Measurements from ENCODE around the gene TOP3B.

TOP3B gene

DNA sequence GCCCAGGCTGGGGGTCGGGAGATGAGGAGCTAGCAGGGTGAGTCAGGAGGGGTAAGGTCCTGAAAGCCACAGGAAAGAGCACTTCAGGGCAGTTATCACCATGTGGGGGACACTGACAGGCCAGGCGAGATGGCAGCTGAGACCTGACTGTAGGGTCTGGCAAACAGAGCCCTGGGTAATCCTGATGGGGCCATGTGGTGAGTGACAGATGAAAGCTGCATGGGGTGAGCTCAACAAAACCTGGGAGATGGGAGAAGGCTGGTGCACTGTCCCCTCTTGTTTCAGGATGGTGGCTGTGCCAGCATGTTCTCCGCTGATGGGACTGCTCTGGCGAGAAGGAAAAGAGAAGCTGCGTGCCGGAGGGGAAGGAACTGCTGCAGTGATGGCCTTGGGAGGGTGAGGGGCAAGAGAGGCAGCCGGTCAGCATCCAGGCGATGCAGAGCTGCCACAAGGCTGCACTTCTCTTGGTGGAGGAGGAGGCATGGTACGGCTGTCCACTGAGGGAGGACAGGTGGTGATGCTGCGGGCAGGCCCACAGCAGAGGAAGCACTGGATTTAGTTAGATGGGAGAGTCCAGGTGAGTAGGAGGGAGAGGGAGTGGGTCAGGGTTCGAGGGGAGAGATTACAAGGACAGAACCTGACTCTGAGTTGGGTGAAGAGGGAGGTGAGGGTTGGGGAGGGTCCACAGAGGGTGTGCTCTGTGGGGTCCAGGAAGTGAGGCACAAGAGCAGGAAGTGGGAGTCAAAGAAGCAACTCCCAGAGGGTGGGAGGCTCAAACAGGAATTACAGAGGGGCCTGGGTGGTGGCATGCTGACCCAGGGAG, 3.8 kb downstream of the TOP3B start:
- no peak for DNase-seq (ENCODE audit: low read depth in 2 of 2)

DNA sequence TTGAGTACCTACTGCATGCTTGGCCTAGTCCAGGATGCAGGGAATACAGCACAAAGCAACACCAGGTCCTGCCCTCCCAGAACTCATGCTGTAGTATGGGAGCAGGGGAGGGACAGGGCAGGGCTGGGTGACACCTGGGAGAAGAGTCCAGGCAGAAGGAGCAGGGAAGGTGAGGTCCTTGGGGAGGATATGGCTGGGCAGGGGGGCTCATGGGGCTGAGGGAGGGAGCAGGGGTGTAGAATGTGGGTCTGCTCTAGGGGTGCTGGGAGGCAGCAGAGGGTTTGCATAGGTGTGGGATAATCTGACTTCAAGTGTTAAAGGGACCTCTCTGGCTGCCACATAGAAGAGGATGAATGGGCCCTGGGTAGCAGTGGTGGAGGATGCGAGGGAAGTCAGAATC, 4.8 kb downstream of the TOP3B start:
- no peak for DNase-seq (ENCODE audit: low read depth in 2 of 2)

DNA sequence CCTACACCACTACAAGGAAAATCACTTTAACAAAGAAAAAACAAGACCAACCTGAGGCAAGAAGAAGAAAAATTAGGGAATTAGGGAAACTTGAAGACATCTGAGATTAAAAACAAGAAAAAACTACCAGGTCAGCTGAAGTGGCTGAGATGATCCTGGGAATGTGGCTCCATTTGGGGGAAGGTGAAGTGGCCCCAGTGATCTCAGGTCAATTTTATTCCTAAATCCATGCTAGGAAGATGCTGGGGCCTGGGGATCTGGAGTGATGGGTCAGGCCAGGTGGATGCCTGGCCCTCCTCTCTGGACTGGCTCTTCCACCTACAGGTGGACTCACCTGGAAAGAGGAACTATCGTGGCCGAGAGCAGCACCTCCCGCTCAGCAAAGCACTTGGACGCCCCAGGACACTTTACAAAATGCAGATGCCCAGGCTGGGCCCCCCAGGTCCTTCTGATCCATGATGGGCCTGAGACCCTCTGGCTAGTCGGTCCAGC, 6.7 kb downstream of the TOP3B start:
- DNase-seq (ENCODE audit: low read depth in 2 of 2): no peak

DNA sequence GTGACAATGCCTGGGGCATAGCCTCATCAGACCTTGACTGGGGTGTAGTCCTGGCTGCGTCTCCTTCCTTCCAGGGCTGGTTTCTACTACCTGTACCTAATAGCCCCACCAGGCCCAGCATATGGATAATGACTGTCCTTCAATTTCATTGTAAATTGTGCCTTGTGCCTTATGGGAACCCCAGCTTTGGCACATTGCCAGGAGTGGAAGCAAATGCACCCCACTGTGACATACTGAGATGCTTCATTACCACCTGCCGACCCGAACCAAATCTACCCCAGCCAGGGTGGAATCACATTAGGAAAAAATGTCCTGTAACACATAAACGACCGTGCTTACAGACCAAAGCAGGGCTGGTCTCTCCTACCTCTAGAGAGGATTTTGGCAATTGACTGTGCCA, 7.3 kb downstream of the TOP3B start:
- no peak for DNase-seq (ENCODE audit: low read depth in 2 of 2)

DNA sequence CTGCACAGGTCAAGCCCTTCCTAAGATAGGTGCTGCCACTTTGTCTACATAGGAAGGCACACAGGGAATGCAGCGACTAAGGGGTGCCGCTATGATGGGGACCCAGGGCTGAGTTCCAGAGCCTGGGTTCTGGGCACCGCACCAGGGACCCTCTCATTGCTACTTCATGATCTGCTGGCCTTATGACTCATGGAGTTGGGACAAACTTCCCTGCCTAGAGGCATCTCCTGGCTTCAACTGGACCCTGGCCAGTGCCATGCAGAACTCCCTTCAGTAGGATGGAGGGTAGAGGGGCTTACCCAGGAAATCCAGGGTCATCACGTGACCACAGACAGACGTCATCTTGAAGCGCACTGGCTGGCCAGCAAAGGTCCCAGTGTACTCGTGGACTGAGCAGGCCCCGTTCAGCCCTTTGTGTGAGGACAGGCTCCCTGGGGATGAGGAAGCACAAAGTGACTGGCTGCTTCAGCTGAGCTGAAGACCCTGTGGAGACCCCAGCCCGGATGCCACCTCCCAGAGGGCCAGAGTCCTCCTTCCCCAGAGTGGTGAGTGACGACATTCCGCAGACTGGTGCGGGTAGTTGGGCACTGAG, 8.4 kb downstream of the TOP3B start:
- no peak for DNase-seq (ENCODE audit: low read depth in 2 of 2)

DNA sequence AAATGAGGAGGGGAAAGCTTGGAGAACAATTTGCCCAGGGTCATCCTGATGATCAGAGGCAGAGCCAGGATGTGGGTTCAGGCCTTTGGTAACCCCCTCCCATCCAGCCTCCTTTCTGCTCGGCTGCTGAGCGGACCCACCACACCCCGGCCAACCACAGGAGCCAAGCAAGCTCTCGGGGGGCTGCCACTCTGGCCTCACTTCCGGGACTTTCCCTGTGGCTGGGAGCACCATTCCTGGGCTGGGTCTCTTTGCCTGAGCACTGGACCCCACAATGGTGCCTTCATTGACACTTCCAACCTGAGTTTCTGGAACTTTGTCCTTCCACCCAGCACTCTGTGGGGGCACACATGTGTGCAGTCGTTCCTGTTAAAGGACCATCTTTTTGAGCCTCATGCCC, 9.8 kb downstream of the TOP3B start:
- no peak for DNase-seq (ENCODE audit: low read depth in 2 of 2)

DNA sequence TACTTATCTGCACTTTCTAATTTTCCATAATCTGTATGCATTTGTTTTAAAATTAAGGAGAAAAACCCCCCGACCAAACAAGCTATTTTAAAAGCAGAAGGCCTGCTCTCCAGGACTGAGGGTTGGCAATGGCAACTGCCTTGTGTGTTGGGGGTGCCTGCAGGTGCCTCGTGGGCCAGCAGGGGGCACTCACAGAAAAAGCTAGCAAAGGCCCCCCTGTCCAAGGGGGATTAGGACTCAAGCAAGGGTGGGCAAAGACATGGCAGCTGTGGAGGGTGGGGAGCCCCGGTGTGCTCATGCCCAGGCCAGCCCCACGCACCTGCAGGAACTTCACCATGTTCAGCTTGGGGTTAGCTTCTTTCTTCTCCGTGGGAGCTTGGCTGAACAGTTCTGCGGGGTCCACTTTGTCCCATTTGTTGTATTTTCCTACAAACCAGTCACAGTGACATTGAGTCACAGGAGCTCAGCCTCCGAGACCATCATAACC, 10.3 kb downstream of the TOP3B start:
- DNase-seq (ENCODE audit: low read depth in 2 of 2): no peak

DNA sequence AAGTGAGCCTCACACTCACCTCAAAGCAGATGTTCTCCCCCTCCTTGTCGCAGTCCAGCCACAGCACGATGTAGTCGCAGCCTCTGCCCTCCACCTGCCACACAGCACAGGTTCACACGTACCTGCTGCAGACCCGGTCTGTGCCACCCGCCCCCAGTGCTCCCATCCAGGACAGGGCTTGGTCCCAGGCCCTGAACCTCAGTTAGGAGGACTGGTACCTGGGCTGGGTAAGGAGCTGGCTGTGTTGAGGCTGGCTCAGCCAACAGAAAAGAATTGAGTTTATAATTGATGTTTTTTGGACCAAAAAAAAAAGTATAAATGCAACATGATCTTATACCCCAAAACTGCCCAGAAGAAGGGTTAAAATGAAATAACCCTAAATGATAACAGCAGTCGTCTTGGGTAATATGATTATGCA, 10.7 kb downstream of the TOP3B start:
- no peak for DNase-seq (ENCODE audit: low read depth in 2 of 2)

DNA sequence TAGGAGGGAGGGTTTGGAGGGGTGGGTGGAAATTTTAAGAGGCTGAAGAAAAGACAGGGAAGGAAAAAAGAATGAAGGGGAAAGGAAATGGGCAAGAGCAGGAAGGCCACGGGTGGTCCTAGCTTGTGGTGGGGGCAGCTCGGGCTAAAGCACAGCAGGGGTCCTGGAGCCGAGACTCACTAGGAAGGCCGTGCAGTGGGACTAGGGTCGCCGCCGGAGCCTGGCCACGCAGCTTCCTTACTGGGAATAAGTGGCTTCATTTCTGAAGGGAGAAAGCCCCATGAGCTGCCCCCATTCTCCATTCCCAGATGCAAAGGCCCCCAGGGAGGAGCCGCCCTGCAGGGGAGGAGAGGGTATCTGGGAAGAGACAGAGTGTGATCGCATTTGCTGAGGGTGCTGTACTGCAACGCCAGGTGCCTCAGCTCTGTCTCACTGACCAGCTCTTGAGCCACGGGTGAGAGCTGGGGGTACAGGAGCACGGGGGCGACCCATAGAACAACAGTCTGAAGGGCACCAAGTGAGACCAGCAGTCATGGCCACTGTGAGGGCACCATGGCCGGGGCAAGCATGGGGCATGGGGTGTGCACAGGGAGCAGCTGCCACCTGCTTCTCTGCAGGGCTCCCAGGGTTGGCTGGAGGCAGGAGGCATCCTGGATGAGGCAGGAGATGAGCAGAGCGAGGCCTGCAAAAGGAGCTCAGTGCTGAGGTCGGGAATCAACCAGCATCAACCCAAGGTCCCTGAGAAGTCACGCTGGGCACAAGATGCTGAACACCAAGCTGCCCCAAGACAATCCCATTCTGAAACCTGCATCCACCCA, 11.6 kb downstream of the TOP3B start:
- no peak for DNase-seq (ENCODE audit: low read depth in 2 of 2)

DNA sequence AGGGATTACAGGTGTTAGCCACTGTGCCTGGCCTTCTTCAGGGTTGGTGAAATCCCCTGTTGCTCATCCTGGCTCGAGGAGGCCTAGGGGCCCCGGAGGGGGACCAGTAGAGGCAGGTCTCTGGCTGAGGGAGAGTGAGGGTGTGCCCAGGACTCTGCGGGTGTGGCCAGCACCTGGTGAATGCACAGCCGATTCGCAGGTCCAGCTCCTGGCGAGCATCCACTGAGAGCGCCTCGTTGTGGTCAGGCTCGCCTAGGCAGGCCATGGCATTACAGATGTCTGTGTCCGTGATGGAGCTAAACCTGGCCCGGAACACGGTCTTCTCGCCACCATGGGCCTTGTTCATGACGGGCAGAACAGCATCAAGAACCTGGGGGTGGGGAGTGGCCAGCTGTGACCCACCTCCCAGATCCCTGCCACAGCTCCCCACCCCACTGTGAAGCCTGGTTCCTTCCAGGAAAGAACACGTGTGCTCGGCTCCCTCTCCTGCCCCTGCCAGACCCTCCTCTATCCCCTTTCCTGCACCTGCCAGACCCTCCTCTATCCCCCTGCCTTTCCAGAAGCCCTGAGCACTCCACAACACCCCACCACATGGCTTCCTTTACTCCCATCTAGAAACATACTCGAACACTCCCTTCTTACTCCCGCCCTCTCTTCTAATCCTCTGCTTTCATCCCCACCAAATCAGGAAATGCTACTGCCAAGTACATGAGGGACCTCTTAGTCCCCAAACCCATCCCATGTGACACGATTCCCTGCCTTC, 12.4 kb downstream of the TOP3B start:
- DNase-seq (ENCODE audit: low read depth in 2 of 2): no peak

DNA sequence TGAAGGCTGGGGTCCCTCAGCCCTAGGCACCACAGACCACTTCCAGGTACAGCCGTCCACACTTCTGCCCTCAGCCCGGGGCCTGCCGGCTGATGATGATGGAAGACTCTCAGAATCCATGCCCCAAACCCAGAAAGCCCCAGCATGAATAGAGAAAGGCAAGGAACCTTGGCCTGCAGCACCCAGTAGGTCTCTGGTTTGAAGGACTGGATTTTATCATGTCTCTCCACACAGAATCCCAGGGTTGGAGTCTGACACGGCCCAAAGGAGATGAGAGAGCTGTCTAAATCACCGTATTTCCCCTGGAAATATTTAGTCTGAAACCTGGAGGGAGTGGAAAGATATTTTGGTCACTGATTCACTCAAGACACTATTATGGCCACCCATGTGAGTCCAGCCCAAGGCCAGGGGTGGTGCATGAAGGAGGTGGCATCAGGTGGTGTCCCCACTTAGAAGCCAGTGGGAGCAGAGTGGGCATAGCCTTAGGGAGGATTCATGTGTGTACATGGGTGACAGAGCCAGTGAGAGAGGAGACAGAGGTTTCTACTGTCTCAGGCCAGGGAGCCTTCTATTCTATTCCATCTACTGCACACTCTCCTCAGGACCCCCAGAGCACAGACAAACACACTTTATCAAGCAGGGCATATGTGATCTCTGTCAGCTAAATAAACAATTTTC, 14.0 kb downstream of the TOP3B start:
- DNase-seq (ENCODE audit: low read depth in 2 of 2): no peak

DNA sequence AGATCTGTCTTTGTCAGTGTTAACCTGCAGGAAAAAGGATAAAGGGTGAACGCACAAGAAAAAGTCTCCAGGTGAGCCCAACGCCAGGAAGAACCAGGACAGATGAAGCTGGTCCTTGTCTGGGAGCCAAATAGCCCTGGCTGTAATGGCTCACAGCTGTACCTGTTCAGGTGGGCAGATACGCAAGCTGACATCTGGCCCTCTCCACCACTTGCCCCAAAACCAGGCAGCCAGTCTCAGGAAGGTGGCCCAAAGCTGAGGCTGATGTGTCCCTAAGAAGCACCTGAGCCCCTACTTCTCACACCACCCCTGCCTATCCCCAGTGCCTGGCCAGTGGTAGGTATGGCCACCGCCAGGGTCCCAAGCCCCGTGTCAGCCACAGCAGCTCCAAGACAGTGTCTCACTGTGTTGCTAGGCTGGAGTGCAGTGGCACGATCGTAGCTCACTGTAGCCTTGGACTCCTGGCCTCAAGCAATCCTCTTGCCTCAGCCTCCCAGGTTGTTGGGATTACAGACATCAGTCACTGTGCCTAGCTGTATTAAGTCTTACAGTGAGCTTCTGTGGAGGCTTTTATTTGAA, 14.8 kb downstream of the TOP3B start:
- no peak for DNase-seq (ENCODE audit: low read depth in 2 of 2)

DNA sequence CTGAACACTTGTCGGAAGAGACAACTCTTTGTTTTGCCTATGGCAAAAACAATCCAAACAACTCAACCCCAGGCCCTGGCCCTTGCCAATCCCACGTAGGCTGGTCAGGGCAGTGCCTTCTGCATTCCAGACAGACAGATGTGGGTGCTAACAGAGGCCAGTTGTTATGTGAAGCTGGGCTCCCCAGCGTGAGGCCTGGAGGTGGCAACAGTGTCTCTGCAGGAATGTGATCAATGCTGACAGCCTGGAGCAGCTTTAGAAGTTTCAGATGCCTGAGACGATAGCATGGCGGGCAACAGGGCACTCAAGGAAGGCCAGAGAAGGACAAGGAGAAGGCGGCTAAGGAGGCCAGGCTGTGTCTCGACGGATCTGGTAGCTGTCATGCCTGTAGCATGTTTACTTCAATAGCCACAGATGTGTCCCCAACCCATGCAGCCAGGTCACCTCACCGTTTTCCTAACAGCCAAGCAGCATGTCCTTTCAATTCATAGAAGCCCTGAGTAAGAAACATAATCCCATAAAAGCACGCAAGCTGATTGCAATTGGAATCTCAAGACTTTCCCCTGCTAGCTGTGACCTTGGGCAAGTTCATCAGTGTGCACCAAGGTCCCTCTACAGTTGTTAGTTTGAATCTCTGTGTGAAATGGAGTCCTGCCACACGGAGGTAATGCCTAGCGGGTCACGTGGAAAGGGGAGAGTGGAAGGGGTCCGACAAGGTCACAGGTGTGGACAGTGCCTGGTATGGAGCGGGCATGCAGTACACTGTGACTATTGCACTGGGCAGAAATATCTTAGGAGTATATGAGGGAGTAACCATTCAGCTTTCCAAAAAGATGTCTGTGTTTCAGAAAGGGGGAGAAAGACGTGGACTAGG, 15.7 kb downstream of the TOP3B start:
- DNase-seq (ENCODE audit: low read depth in 2 of 2): no peak

DNA sequence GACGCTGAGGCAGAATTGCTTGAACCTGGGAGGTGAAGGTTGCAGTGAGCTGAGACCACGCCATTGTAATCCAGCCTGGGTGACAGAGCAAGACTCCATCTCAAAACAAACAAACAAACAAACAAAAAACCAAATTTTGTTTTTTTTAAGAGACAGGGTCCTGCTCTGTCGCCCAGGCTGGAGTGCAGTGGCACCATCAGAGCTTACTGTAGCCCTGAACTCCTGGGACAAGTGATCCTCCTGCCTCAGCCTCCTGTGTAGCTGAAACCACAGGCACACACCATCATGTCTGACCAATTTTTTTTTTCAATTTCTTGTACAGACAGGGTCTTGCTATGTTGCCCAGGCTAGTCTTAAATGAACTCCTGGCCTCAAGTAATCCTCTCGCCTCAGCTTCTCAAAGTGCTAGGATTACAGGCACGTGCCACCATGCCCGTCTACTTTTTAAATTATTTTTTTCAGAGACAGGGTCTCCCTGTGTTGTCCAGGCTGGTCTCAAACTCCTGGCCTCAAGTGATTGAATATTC, 16.8 kb downstream of the TOP3B start:
- no peak for DNase-seq (ENCODE audit: low read depth in 2 of 2)

DNA sequence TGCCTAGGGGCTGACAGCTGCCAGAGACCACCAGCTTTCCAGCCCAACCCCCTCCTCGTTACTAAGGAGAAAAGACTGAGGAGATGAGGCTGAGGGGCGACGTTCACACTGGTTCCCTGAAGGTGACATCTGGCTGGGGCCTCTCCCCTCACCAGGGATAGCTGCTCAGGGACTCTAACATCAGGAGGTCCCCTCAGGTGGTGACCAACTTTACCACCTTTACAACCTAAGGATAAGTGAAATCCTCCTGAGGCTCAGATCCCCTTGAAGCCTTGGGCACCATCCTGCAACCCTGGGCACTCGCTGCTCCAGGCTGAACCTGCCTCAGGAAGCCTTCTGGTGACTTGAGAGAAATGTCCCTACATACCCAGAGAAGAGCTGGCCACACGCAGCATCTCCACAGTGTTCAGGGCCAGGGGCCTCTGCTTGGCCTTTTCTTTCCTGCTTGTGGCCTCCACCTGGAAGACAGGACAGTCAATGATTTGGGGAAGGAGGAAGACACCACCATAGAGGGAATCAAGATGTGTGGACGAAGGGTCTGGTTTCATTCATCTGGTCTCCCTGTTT, 17.6 kb downstream of the TOP3B start:
- DNase-seq (ENCODE audit: low read depth in 2 of 2): no peak

DNA sequence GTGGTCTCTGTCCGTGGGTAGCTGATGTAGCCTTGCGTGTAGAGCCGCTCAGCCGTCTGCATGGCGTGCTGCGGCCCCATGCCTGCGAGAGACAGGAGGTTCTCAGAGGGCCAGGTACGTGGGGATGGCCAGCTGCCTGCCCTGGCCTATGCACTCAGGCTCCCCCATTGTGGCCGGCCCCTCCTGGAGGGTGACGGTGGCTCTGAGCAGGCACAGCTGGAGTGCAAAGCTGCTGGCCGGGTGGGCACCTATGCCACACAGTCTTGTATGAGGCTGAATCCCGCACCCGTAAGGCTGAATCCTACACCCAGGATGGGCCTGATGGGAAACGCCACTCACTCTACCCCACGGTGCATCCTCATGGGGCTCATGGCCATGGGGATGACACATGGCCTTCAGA, 18.4 kb downstream of the TOP3B start:
- no peak for DNase-seq (ENCODE audit: low read depth in 2 of 2)

DNA sequence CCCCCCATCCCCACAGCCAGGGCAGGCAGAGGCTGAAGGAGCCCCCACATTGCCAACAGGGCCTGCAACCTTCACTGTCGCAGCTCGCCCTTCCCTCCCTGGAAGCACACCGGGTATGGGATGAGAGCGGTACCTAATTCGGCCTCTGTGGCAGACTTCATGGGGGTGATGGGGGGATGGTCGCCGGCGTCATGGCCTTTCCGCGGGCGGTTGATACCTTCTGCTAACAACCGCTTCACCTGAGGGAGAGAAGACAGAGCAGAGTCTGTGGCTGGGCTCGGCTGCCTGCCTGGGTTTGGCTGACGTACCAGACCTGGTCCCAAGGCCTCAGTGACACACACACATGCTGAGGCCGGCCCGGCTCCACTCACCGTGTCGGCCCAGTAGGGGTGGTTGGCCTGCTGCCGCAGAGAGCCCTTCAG, 18.8 kb downstream of the TOP3B start:
- DNase-seq (ENCODE audit: low read depth in 2 of 2): no peak

DNA sequence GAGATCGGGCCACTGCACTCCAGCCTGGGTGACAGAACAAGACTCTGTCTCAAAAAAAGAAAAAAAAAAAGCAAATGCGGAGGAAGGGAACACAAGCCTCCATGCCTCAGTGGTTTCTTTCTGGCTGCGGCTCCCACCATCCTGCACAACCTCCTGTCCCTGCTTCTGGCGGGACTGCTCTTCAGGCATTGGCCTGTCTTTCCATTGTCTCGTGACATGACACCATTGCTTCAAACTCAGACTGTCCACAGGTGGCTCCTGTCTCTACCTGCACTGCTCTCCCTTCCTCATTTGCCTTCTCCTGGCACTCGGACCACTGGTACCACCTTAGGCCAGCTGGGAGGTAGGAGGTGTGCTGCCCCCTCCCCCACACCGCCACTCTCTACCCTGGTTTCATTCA, 19.3 kb downstream of the TOP3B start:
- DNase-seq (ENCODE audit: low read depth in 2 of 2): no peak

DNA sequence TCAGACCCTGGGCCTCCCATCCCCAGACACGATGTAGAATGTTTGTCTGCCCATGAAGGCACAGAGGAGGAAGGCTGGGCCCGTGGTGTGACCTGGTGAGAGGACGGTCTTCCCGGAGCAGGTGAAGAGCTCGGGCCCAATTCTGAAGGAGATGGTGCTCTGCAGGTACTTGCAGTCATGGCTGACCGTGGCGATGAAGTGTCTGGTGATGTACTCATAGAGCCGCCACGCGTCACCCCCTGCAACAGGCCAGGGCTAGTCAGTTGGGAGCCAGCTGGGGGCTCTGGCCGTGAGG, 20.0 kb downstream of the TOP3B start:
- no peak for DNase-seq (ENCODE audit: low read depth in 2 of 2)

Measured in fibroblast of skin of left quadriceps (primary cell).